Natural killer cell (primary cell): ENCODE data around the gene DEFB131A. TPM values are rescaled to one million over a fixed set of nuclear protein-coding genes. Genes with fewer than 3 reads are reported as not detected.
"Not testable (repeated sequence)": the region's sequence is repeated elsewhere in the genome, so short reads cannot be mapped to it uniquely, and the experiment has no call there.

Source experiments
- ATAC-seq, 3 donors: fragments of 150-1000 bp in 2 of 3; fragments of 200-7000 bp in 1 of 3; cut with Tn5 transposase; 1 replicate in 1 of 3; 2 replicates in 2 of 3; pipeline ENCODE4 v1.10.0; 2021; ENCODE audit warnings: mild to moderate bottlenecking in 2 of 3, moderate library complexity in 2 of 3
- DNase-seq, 2 donors: peaks; one replicate each; pipeline versions ENCODE4 v3.0.0 to v3.0.0-alpha.2; 2013 to 2021; ENCODE audit warnings: mixed read lengths in 1 of 2
- H3K27ac ChIP-seq: one replicate; pipeline ENCODE4 v1.5.1; 2013; ENCODE audit warnings: mild to moderate bottlenecking, low read length
- H3K27me3 ChIP-seq: one replicate; pipeline ENCODE4 v1.6.1; 2013; ENCODE audit warnings: low read length; ENCODE audit not compliant: control insufficient read depth, insufficient read depth
- H3K36me3 ChIP-seq: one replicate; pipeline ENCODE4 v1.6.1; 2013; ENCODE audit warnings: low read length; ENCODE audit not compliant: control insufficient read depth, insufficient read depth
- H3K4me1 ChIP-seq: one replicate; pipeline ENCODE4 v1.6.1; 2013; ENCODE audit warnings: low read length; ENCODE audit not compliant: control insufficient read depth, insufficient read depth
- H3K4me3 ChIP-seq: one replicate; pipeline ENCODE4 v1.5.1; 2013; ENCODE audit warnings: low read length
- H3K9me3 ChIP-seq: one replicate; pipeline ENCODE4 v1.6.1; 2013; ENCODE audit warnings: low read length; ENCODE audit not compliant: control insufficient read depth, insufficient read depth
- H3K27ac Mint-ChIP-seq, 2 donors: one replicate each; pipeline ENCODE4 v1.8.0; 2022; ENCODE audit warnings: mild to moderate bottlenecking in 2 of 2, mixed read lengths in 2 of 2, moderate library complexity in 1 of 2
- H3K27me3 Mint-ChIP-seq, 2 donors: one replicate each; pipeline ENCODE4 v1.8.0; 2022; ENCODE audit warnings: low read depth in 2 of 2, mixed read lengths in 2 of 2
- H3K36me3 Mint-ChIP-seq: one replicate; pipeline ENCODE4 v1.8.0; 2022; ENCODE audit warnings: mixed read lengths
- H3K4me1 Mint-ChIP-seq, 2 donors: one replicate each; pipeline ENCODE4 v1.8.0; 2022; ENCODE audit warnings: mixed read lengths in 2 of 2
- H3K4me3 Mint-ChIP-seq: one replicate; pipeline ENCODE4 v1.8.0; 2022; ENCODE audit warnings: mild to moderate bottlenecking, moderate library complexity, mixed read lengths
- H3K9me3 Mint-ChIP-seq, 2 donors: one replicate each; pipeline ENCODE4 v1.8.0; 2022; ENCODE audit warnings: mixed read lengths in 2 of 2
- WGBS: methylation state at CpG from one replicate; pipeline ENCODE4 v1.1.7; 2013; ENCODE audit warnings: missing lambda C conversion rate; ENCODE audit not compliant: insufficient coverage; 5-methylcytosine and 5-hydroxymethylcytosine counted together
- intact Hi-C: fragments of 100-400 bp; cut with micrococcal nuclease; formaldehyde crosslinking; loops from one replicate; pipeline ENCODE4 v1.14.2; 2022
- total RNA-seq, 4 donors: library from RNA; stranded (reverse); fragments of 120-200 nt in 1 of 4; gene quantifications; one replicate each; pipeline versions ENCODE4 v1.2.3 to v1.2.4, GENCODE V29; 2013 to 2022
- TF ChIP-seq, protein P1 (sequence below): fragments of 200-600 bp; IDR thresholded peaks from one replicate; pipeline ENCODE4 v1.8.0; 2022; ENCODE audit warnings: antibody characterized with exemption

Gene DEFB131A, protein sequence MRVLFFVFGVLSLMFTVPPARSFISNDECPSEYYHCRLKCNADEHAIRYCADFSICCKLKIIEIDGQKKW
- total RNA-seq: not detected
- not detected for total RNA-seq (2013)

- H3K27ac Mint-ChIP-seq, DNase-seq, H3K9me3 Mint-ChIP-seq, H3K36me3 Mint-ChIP-seq, intact Hi-C loops, H3K27me3 ChIP-seq, H3K36me3 ChIP-seq, H3K4me1 Mint-ChIP-seq, H3K4me3 Mint-ChIP-seq, H3K27ac ChIP-seq, H3K9me3 ChIP-seq, H3K4me1 ChIP-seq, ATAC-seq, H3K4me3 ChIP-seq: not testable (repeated sequence)
- WGBS: 25% methylated on average over 1 of the region's 3 CpGs
- peaks cover 0 to 15% of the 10 kb centered on the region in 2 donors for H3K27me3 Mint-ChIP-seq
Observed at GRCh38 chr4:9444114-9444513, at the start of gene DEFB131A. DEFB131A (plus strand) TSS chr4:9444414; CDS start chr4:9444534, 120 bp downstream.

DNA sequence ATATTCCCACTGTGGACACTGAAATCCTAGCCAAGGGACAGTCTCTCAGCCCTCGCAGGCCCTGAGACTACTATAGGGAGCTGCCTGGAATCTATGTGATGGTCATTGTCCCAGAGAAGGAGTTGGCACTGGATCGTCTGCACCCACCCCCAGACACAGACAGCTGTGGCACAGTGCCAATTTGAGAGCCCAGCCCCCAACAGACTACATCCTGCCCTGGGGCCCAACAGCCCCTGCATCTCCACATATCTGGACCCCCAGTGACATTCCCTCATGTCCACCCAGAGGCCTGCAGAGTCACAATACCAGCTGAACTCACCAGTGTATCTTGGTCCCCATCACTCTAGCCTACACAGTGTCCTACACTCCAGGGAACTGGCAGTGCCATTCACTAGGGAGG lies 38.4 kb upstream of the DEFB131A start:
- H3K27me3 Mint-ChIP-seq, ATAC-seq, DNase-seq, H3K4me1 Mint-ChIP-seq, intact Hi-C loops, H3K4me3 ChIP-seq, H3K9me3 ChIP-seq, H3K36me3 Mint-ChIP-seq, H3K27me3 ChIP-seq, H3K4me1 ChIP-seq, H3K9me3 Mint-ChIP-seq, H3K36me3 ChIP-seq, H3K4me3 Mint-ChIP-seq, H3K27ac ChIP-seq, H3K27ac Mint-ChIP-seq: not testable (repeated sequence)
- 97% methylated on average over 2 of the region's 2 CpGs for WGBS

DNA sequence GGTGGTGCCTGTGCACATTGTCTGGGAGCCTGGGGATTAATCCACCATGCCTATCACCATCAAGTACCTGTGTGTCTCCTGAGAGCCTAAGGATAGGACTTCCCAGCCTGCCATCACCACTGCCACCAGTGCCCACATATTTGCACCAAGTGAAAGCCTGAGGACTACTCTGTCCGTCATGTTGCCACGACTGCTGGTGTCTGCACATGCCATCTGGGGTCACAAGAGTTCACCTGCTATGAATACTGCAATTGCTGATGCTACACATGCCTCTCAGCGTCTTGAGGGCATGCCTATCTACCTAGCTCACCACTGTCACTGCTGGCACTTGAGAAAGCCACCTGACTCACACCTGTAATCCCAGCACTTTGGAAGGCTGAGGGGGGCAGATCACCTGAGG lies 37.7 kb upstream of the DEFB131A start:
- H3K9me3 Mint-ChIP-seq, ATAC-seq, H3K4me3 ChIP-seq, H3K4me1 ChIP-seq, H3K9me3 ChIP-seq, H3K27ac Mint-ChIP-seq, intact Hi-C loops, DNase-seq, H3K4me1 Mint-ChIP-seq, H3K4me3 Mint-ChIP-seq, H3K36me3 Mint-ChIP-seq, H3K27me3 Mint-ChIP-seq, H3K27ac ChIP-seq, H3K27me3 ChIP-seq, H3K36me3 ChIP-seq: not testable (repeated sequence)
- 74% methylated on average over 3 of the region's 3 CpGs for WGBS

- H3K4me1 Mint-ChIP-seq: no peaks in the 10 kb centered on the region
- WGBS: 90% methylated on average over 13 of the region's 13 CpGs
- no peaks in the 10 kb centered on the region for H3K36me3 Mint-ChIP-seq
- H3K4me3 ChIP-seq: no peak overlapping the region
- H3K36me3 ChIP-seq: no peaks in the 10 kb centered on the region
- TF ChIP-seq, protein P1, sequence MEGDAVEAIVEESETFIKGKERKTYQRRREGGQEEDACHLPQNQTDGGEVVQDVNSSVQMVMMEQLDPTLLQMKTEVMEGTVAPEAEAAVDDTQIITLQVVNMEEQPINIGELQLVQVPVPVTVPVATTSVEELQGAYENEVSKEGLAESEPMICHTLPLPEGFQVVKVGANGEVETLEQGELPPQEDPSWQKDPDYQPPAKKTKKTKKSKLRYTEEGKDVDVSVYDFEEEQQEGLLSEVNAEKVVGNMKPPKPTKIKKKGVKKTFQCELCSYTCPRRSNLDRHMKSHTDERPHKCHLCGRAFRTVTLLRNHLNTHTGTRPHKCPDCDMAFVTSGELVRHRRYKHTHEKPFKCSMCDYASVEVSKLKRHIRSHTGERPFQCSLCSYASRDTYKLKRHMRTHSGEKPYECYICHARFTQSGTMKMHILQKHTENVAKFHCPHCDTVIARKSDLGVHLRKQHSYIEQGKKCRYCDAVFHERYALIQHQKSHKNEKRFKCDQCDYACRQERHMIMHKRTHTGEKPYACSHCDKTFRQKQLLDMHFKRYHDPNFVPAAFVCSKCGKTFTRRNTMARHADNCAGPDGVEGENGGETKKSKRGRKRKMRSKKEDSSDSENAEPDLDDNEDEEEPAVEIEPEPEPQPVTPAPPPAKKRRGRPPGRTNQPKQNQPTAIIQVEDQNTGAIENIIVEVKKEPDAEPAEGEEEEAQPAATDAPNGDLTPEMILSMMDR: no peak
- H3K27ac ChIP-seq: no peak overlapping the region
- no peak overlapping the region for H3K27ac Mint-ChIP-seq
- H3K9me3 ChIP-seq: no peaks in the 10 kb centered on the region
- H3K4me1 ChIP-seq: no peaks in the 10 kb centered on the region
- ATAC-seq (no peak), DNase-seq (no peak)
- H3K27me3 ChIP-seq: no peaks in the 10 kb centered on the region
- H3K4me3 Mint-ChIP-seq: no peak overlapping the region
- peaks cover 0 to 2% of the 10 kb centered on the region in 2 donors for H3K27me3 Mint-ChIP-seq
- H3K9me3 Mint-ChIP-seq: peaks cover 3 to 5% of the 10 kb centered on the region in 2 donors
- intact Hi-C loops: no loop called here
Observed at GRCh38 chr4:9409793-9410192, 34.4 kb upstream of the DEFB131A start.

- H3K27me3 Mint-ChIP-seq, H3K4me3 Mint-ChIP-seq, H3K9me3 Mint-ChIP-seq, H3K4me1 ChIP-seq, H3K36me3 Mint-ChIP-seq, H3K4me3 ChIP-seq, H3K36me3 ChIP-seq, H3K27ac Mint-ChIP-seq, H3K27me3 ChIP-seq, H3K27ac ChIP-seq, H3K9me3 ChIP-seq, ATAC-seq, intact Hi-C loops, H3K4me1 Mint-ChIP-seq, DNase-seq: not testable (repeated sequence)
- 19% methylated on average over 3 of the region's 6 CpGs for WGBS
Observed at GRCh38 chr4:9421884-9422455, 22.2 kb upstream of the DEFB131A start.

GRCh38 chr4:9425916-9426315 lies 18.3 kb upstream of the DEFB131A start:
- H3K9me3 ChIP-seq, H3K27ac ChIP-seq, DNase-seq, H3K36me3 ChIP-seq, H3K9me3 Mint-ChIP-seq, H3K27me3 ChIP-seq, H3K27ac Mint-ChIP-seq, H3K4me1 ChIP-seq, H3K4me1 Mint-ChIP-seq, H3K4me3 Mint-ChIP-seq, ATAC-seq, intact Hi-C loops, H3K4me3 ChIP-seq, H3K27me3 Mint-ChIP-seq, H3K36me3 Mint-ChIP-seq: not testable (repeated sequence)
- WGBS: no CpG with 5 or more reads among the region's 1 CpG

DNA sequence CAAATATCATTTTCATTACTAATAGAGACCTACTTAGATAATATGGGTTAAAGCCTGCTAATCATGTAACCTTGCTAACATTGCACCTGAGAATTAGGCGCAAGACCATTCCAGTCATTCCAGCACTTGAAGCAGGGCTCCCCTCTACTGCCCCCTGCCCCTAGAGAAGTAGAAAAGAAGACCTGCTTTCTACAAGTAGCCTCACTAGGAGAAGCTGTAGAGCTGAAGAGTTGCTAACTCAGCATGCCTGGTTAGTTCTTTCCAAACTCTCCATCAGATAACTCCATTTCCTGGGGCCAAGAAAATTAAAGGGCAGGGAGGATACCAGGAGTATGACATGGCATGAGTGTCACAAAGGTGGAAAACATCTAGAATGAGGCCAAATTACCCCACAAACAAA lies 14.2 kb upstream of the DEFB131A start:
- H3K27me3 Mint-ChIP-seq, H3K4me3 Mint-ChIP-seq, DNase-seq, H3K36me3 ChIP-seq, H3K9me3 Mint-ChIP-seq, H3K27me3 ChIP-seq, H3K36me3 Mint-ChIP-seq, H3K4me1 ChIP-seq, H3K27ac Mint-ChIP-seq, ATAC-seq, H3K4me3 ChIP-seq, intact Hi-C loops, H3K27ac ChIP-seq, H3K9me3 ChIP-seq, H3K4me1 Mint-ChIP-seq: not testable (repeated sequence)
- WGBS: 88% methylated on average over 1 of the region's 1 CpG
